ENCODE results near the gene GPR161. TPM values are rescaled to one million over a fixed set of nuclear protein-coding genes. Genes with fewer than 3 reads are reported as not detected.

The GPR161 gene
- total and polyA plus RNA-seq, 2 experiments from 2014 or later, result 7.9 to 11.6 TPM

DNA sequence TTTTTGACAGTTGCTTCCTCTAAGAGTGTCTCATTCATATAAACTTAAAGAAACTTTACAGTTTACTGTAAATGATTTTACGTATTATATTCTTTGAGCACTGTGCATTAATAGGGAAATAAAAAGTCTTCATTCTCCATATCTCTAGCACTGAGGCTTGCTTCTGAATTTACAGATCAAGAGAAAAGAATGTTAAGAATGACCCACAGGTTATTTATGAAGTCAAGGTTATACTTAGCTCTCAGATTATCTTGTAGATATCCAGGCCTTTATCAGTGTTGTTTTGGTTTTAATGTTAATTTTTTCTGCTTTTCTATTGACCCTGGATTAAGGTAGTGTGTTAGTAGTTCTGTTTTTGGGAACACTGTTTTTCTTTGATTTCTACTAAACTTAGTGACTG is 91.4 kb downstream of the GPR161 start:
- Mint-ChIP-seq H3K4me1 (no peaks in the 10 kb centered on the region), H3K9me3 (no peaks in the 10 kb centered on the region), H3K27me3 (ENCODE audit: insufficient read depth, low read depth, poor library complexity) (peaks cover 2% of the 10 kb centered on the region), H3K27ac (no peak overlapping the region), H3K4me3 (no peak overlapping the region), H3K36me3 (ENCODE audit: low read depth) (no peaks in the 10 kb centered on the region)
- Histone ChIP-seq H3K4me2 (no peak overlapping the region), H3K79me2 (replicated peaks; ENCODE audit: insufficient read depth) (no peaks in the 10 kb centered on the region), H3F3A (replicated peaks; ENCODE audit: low read depth) (no peaks in the 10 kb centered on the region), H3K4me1 (ENCODE audit: insufficient read depth) (no peaks in the 10 kb centered on the region), H3K4me3 (no peak overlapping the region), H3K9me2 (ENCODE audit: insufficient read depth) (no peaks in the 10 kb centered on the region), H3K27me3 (ENCODE audit: insufficient read depth) (no peaks in the 10 kb centered on the region), H4K20me1 (replicated peaks; ENCODE audit: insufficient read depth) (no peaks in the 10 kb centered on the region), H3K36me3 (ENCODE audit: insufficient read depth) (peaks cover 10% of the 10 kb centered on the region; the same call in 1 of the 2 replicates), H3K27ac (ENCODE audit: low read depth) (no peak overlapping the region), H2AFZ (no peak overlapping the region)
- no peak for DNase-seq (ENCODE audit: low spot score)
- ATAC-seq, result no peak
- no peak for TF ChIP-seq JUNB (IDR thresholded peaks at IDR 0.05; ENCODE audit: unreplicated experiment)
- TF ChIP-seq, protein P1, sequence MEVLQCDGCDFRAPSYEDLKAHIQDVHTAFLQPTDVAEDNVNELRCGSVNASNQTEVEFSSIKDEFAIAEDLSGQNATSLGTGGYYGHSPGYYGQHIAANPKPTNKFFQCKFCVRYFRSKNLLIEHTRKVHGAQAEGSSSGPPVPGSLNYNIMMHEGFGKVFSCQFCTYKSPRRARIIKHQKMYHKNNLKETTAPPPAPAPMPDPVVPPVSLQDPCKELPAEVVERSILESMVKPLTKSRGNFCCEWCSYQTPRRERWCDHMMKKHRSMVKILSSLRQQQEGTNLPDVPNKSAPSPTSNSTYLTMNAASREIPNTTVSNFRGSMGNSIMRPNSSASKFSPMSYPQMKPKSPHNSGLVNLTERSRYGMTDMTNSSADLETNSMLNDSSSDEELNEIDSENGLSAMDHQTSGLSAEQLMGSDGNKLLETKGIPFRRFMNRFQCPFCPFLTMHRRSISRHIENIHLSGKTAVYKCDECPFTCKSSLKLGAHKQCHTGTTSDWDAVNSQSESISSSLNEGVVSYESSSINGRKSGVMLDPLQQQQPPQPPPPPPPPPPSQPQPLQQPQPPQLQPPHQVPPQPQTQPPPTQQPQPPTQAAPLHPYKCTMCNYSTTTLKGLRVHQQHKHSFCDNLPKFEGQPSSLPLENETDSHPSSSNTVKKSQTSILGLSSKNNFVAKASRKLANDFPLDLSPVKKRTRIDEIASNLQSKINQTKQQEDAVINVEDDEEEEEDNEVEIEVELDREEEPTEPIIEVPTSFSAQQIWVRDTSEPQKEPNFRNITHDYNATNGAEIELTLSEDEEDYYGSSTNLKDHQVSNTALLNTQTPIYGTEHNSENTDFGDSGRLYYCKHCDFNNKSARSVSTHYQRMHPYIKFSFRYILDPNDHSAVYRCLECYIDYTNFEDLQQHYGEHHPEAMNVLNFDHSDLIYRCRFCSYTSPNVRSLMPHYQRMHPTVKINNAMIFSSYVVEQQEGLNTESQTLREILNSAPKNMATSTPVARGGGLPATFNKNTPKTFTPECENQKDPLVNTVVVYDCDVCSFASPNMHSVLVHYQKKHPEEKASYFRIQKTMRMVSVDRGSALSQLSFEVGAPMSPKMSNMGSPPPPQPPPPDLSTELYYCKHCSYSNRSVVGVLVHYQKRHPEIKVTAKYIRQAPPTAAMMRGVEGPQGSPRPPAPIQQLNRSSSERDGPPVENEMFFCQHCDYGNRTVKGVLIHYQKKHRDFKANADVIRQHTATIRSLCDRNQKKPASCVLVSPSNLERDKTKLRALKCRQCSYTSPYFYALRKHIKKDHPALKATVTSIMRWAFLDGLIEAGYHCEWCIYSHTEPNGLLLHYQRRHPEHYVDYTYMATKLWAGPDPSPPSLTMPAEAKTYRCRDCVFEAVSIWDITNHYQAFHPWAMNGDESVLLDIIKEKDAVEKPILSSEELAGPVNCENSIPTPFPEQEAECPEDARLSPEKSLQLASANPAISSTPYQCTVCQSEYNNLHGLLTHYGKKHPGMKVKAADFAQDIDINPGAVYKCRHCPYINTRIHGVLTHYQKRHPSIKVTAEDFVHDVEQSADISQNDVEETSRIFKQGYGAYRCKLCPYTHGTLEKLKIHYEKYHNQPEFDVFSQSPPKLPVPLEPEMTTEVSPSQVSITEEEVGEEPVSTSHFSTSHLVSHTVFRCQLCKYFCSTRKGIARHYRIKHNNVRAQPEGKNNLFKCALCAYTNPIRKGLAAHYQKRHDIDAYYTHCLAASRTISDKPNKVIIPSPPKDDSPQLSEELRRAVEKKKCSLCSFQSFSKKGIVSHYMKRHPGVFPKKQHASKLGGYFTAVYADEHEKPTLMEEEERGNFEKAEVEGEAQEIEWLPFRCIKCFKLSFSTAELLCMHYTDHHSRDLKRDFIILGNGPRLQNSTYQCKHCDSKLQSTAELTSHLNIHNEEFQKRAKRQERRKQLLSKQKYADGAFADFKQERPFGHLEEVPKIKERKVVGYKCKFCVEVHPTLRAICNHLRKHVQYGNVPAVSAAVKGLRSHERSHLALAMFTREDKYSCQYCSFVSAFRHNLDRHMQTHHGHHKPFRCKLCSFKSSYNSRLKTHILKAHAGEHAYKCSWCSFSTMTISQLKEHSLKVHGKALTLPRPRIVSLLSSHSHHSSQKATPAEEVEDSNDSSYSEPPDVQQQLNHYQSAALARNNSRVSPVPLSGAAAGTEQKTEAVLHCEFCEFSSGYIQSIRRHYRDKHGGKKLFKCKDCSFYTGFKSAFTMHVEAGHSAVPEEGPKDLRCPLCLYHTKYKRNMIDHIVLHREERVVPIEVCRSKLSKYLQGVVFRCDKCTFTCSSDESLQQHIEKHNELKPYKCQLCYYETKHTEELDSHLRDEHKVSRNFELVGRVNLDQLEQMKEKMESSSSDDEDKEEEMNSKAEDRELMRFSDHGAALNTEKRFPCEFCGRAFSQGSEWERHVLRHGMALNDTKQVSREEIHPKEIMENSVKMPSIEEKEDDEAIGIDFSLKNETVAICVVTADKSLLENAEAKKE (CRISPR knock-in tag; IDR thresholded peaks at IDR 0.05), result no peak
- no peak for TF ChIP-seq POLR2AphosphoS5 (IDR thresholded peaks at IDR 0.05; ENCODE audit: low read depth)
- TF ChIP-seq, protein P2, sequence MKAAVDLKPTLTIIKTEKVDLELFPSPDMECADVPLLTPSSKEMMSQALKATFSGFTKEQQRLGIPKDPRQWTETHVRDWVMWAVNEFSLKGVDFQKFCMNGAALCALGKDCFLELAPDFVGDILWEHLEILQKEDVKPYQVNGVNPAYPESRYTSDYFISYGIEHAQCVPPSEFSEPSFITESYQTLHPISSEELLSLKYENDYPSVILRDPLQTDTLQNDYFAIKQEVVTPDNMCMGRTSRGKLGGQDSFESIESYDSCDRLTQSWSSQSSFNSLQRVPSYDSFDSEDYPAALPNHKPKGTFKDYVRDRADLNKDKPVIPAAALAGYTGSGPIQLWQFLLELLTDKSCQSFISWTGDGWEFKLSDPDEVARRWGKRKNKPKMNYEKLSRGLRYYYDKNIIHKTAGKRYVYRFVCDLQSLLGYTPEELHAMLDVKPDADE (IDR thresholded peaks at IDR 0.05), result no peak
- TF ChIP-seq REST (IDR thresholded peaks at IDR 0.05; ENCODE audit: unreplicated experiment), result no peak
- TF ChIP-seq EZH2phosphoT487 (IDR thresholded peaks at IDR 0.05; ENCODE audit: unreplicated experiment), result no peak
- TF ChIP-seq EZH2 (IDR thresholded peaks at IDR 0.05; ENCODE audit: low read depth, unreplicated experiment), result no peak
- no peak for TF ChIP-seq ZNF114 (CRISPR knock-in tag; IDR thresholded peaks at IDR 0.05)
- TF ChIP-seq CTCF (conservative IDR thresholded peaks at IDR 0.05; ENCODE audit: low read depth in 2 of 2), result no peak
- TF ChIP-seq CREB1 (CRISPR knock-in tag; IDR thresholded peaks at IDR 0.05; ENCODE audit: low read depth), result no peak
- no peak for TF ChIP-seq ZNF331 (CRISPR knock-in tag; IDR thresholded peaks at IDR 0.05; ENCODE audit: low read depth)
- no peak for TF ChIP-seq STAT1 (IDR thresholded peaks at IDR 0.05; ENCODE audit: unreplicated experiment)
